ENCODE results near the gene STRIT1. TPM values are rescaled to one million over a fixed set of nuclear protein-coding genes. Genes with fewer than 3 reads are reported as not detected.

STRIT1 gene
- total and polyA plus RNA-seq, 9 of the 15 experiments (the other 6 are each of a cell fraction or from before 2014, with no cell fraction given) = not detected

GRCh38 chr3:155248531-155249187 is 44.8 kb downstream of the STRIT1 start (continued):
- TF ChIP-seq NEUROD1 (IDR thresholded peaks at IDR 0.05; ENCODE audit: borderline replicate concordance, low read depth, low read length, partially characterized antibody) (no peak), NCOR1 (IDR thresholded peaks at IDR 0.05) (peak; percentile 74), U2AF1 (optimal IDR thresholded peaks at IDR 0.05; ENCODE audit: low read depth, low read length) (no peak), SAFB2 (IDR thresholded peaks at IDR 0.05; ENCODE audit: borderline replicate concordance, low read depth, low read length, severe bottlenecking) (no peak), PHF8 (IDR thresholded peaks at IDR 0.05; ENCODE audit: borderline replicate concordance, low read length) (no peak), BCL6 (CRISPR knock-in tag; IDR thresholded peaks at IDR 0.05) (no peak), SREBF1 (IDR thresholded peaks at IDR 0.05; ENCODE audit: borderline replicate concordance, low read depth, low read length) (no peak), HDAC1 (IDR thresholded peaks at IDR 0.05) (peak in 1 of 2 experiments; percentile 94; a peak in 2 of 4 replicates), MAFG (tag; conservative IDR thresholded peaks at IDR 0.05) (no peak), MECOM (CRISPR knock-in tag; IDR thresholded peaks at IDR 0.05) (no peak), EP400 (IDR thresholded peaks at IDR 0.05) (no peak), NCOA6 (IDR thresholded peaks at IDR 0.05) (no peak), ARNT (IDR thresholded peaks at IDR 0.05) (peak in 1 of 2 experiments; percentile 83; a peak in 2 of 4 replicates), ZNF41 (CRISPR knock-in tag; conservative IDR thresholded peaks at IDR 0.05) (no peak), FOS (IDR thresholded peaks at IDR 0.05; ENCODE audit: extremely low read depth, insufficient read length) (no peak), OTX1 (CRISPR knock-in tag; IDR thresholded peaks at IDR 0.05) (no peak), MXI1 (IDR thresholded peaks at IDR 0.05; ENCODE audit: low read depth, low read length) (no peak), FOXP1 (CRISPR knock-in tag; IDR thresholded peaks at IDR 0.05) (no peak), TFAM (CRISPR knock-in tag; conservative IDR thresholded peaks at IDR 0.05) (no peak), SMAD4 (CRISPR knock-in tag; conservative IDR thresholded peaks at IDR 0.05) (peak; percentile 44), TAF7 (tag; IDR thresholded peaks at IDR 0.05) (no peak)
- TF ChIP-seq, protein P1, sequence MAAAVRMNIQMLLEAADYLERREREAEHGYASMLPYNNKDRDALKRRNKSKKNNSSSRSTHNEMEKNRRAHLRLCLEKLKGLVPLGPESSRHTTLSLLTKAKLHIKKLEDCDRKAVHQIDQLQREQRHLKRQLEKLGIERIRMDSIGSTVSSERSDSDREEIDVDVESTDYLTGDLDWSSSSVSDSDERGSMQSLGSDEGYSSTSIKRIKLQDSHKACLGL (CRISPR knock-in tag; IDR thresholded peaks at IDR 0.05; ENCODE audit: borderline replicate concordance, poor library complexity, severe bottlenecking) = no peak
- TF ChIP-seq, protein P2, sequence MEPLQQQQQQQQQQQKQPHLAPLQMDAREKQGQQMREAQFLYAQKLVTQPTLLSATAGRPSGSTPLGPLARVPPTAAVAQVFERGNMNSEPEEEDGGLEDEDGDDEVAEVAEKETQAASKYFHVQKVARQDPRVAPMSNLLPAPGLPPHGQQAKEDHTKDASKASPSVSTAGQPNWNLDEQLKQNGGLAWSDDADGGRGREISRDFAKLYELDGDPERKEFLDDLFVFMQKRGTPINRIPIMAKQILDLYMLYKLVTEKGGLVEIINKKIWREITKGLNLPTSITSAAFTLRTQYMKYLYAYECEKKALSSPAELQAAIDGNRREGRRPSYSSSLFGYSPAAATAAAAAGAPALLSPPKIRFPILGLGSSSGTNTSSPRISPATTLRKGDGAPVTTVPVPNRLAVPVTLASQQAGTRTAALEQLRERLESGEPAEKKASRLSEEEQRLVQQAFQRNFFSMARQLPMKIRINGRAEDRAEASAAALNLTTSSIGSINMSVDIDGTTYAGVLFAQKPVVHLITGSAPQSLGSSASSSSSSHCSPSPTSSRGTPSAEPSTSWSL (CRISPR knock-in tag; IDR thresholded peaks at IDR 0.05; ENCODE audit: borderline replicate concordance) = no peak
- TF ChIP-seq, protein P3, sequence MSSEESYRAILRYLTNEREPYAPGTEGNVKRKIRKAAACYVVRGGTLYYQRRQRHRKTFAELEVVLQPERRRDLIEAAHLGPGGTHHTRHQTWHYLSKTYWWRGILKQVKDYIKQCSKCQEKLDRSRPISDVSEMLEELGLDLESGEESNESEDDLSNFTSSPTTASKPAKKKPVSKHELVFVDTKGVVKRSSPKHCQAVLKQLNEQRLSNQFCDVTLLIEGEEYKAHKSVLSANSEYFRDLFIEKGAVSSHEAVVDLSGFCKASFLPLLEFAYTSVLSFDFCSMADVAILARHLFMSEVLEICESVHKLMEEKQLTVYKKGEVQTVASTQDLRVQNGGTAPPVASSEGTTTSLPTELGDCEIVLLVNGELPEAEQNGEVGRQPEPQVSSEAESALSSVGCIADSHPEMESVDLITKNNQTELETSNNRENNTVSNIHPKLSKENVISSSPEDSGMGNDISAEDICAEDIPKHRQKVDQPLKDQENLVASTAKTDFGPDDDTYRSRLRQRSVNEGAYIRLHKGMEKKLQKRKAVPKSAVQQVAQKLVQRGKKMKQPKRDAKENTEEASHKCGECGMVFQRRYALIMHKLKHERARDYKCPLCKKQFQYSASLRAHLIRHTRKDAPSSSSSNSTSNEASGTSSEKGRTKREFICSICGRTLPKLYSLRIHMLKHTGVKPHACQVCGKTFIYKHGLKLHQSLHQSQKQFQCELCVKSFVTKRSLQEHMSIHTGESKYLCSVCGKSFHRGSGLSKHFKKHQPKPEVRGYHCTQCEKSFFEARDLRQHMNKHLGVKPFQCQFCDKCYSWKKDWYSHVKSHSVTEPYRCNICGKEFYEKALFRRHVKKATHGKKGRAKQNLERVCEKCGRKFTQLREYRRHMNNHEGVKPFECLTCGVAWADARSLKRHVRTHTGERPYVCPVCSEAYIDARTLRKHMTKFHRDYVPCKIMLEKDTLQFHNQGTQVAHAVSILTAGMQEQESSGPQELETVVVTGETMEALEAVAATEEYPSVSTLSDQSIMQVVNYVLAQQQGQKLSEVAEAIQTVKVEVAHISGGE (CRISPR knock-in tag; IDR thresholded peaks at IDR 0.05) = no peak
